ENCODE data around the gene MORN4.

The MORN4 gene

DNA sequence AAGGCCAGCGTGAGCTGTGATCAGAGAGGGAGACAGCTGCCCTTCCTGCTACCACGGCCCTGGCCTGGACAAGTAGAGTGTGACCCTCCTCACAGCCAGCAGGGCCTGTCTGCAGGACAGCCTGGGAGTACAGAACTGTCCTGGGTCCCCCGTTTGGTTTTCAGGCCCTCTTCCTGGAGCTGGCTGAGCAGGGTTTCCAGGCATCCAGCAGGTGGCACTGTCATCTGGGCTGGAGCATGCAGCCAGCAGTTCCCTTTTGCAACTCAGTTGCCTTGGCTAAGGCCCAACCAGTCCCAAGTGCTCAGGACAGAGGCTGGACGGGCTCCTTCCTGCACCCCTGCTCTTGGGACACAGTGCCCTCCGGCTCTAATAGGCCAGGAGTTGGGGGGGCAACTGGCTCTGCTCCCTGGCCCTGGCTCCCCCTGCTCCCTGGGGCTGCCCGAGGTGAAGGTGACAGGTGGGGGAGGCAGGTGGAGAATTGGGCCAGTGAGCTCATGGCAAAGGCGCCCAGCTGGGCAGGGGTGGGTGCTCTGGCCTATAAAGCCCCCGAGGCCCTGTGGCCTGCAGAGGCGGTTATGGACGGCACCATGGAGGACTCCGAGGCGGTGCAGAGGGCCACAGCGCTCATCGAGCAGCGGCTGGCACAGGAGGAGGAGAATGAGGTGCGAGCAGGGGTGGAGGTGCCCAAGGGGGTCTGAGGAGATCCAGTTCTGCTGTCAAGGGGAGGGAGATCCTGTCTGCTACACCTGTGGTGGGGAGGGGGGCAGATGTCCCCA, 60.9 kb downstream of the MORN4 start, which contains the start of gene ANKRD2:
TSS of gene ANKRD2 (plus strand) at position 566 of the 776 bp plus-strand sequence. CDS start at position 576, 10 bp downstream.
- peak; percentile 46 for DNase-seq

DNA sequence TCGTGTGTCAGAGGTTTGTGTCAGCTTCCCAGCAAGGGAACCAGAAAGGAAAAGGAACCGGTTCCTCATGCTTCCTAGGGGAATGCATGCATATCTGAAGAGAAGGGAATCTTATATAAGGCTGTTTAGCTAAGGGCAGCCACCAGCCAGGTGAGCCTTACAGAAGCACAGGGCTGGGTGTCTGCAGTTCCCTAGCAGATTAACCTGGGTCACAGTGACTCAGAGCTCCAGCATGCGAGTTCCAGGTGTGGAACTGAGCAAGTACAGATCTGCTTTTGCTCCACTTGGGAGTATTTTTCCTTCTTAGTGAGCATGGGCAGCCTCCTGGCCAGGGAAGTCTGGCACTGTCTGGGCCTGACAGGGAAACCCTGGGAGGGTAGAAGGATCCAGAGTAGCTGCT, 61.7 kb downstream of the MORN4 start:
- no peak for DNase-seq

DNA sequence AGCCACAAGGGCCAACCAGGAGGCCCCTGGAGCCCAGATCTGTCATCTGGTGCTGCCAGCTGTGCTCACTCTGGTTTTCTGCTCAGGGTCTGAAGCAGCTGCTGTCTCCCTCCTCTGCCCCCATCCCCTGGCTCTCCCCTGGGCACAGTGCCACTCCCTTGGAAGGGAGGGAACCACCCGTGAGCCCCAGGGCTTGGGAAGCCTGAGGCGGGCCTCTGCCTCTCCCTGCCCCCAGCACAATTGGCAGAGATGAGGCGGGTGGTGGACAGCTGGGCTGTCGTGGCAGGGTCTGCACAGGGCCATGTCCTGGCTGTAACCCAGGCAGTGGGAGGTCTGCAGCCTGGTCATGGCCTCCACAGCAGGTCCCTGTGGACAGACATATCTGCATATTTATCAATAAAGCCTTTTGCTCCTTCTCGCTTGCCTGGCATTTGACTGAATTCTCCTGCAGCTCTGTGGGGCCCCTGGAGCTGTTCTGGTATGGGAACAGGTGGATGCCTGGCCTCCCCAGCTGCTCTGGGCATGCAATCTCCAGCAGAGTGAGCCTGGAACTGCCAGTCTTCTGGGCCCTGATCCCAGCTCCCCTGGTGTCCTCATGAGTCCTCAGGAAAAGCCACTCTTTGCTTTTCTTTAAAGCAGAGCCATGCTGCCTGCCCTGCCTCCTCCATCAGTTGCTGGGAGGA, 62.4 kb downstream of the MORN4 start:
- DNase-seq = no peak

DNA sequence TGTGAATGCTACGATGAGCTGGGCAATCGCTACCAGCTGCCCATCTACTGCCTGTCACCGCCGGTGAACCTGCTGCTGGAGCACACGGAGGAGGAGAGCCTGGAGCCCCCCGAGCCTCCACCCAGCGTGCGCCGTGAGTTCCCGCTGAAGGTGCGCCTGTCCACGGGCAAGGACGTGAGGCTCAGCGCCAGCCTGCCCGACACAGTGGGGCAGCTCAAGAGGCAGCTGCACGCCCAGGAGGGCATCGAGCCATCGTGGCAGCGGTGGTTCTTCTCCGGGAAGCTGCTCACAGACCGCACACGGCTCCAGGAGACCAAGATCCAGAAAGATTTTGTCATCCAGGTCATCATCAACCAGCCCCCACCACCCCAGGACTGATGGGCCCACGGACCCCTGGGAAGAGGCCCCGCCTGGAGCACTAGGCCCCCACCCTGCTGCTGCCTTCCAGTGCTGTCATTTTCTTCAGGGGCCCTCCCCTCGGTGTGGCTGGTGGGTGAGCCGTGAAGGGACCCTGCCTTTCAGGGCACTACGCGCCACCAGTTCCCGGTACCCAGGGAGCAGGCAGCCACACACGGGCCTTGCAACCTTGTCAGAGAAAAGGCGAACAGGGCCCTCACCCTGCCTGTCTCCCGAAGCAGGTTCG, 63.0 kb downstream of the MORN4 start:
- DNase-seq = no peak

DNA sequence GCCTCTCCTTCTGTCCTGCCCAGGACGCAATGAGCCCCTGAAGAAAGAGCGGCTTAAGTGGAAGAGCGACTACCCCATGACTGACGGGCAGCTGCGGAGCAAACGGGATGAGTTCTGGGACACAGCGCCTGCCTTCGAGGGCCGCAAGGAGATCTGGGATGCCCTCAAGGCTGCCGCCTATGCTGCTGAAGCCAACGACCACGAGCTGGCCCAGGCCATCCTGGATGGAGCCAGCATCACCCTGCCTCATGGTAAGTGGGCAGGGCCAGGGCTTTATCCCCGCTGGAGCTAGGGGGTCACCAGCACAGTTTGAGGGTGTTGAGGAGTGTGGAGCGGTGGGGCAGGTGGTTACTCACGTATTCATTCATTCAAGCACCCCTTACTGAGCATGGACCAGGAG, 65.4 kb downstream of the MORN4 start:
- no peak for DNase-seq

DNA sequence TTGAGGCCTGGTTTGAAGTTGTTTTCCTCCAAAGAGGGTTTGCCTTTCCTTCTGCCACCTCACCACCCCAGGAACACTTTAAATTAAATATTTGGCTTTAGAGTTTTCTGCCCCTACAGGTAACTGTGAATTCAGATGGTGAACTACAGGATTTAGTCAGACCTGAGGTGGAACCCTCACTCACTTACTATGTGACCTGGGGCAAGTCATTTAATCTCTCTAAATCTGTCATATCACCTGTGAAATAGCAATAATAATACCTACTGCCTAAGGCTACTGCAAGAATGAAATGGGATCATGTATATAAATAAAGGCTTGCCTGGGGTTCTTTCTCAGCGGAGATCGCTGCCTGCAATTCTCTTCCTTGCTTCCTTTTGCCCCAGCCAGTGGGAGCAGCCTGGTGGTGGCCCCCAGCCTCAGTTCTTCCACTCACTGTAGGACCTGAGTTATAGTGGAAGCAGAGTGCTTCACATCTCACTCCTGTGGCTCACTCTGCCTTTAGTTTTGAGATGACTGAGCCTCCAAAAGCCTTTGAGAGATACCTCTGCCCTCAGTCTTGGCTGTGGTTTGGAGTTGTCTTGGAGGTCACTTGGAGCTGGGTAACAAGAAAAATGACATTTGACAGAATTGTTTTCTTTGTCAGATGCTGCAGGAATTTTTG, 66.8 kb downstream of the MORN4 start:
- DNase-seq = no peak

DNA sequence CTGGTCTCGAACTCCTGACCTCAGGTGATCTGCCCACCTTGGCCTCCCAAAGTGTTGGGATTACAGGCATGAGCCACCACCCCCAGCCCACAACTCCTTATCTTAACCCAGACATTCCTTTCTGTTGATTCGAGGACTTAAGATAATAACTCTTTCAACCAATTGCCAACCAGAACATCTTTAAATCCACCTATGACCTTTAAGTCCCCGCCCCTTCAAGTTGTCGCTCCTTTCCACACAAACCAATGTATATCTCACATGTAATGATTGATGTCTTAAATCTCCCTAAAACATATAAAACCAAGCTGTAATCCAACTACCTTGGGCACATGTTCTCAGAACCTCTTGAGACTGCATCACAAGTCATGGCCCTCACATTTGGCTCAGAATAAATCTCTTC, 68.5 kb downstream of the MORN4 start:
- no peak for DNase-seq
